ENCODE measurements around the gene MPRIP. TPM values are rescaled to one million over a fixed set of nuclear protein-coding genes. Genes with fewer than 3 reads are reported as not detected.
"Not testable (repeated sequence)": the region's sequence is repeated elsewhere in the genome, so short reads cannot be mapped to it uniquely, and the experiment has no call there.

MPRIP gene
- total RNA-seq, 2 donors from 2014 or later: 268 to 269 TPM

GRCh38 chr17:17007891-17008290 lies 34.4 kb upstream of the MPRIP start:
- not testable (repeated sequence) for H3K4me3 Mint-ChIP-seq; H3K36me3 Mint-ChIP-seq (ENCODE audit: low read depth); H3K27ac Mint-ChIP-seq; DNase-seq; H3K9me3 ChIP-seq (ENCODE audit: control insufficient read depth, low read length, poor library complexity, severe bottlenecking); ATAC-seq; H3K4me1 Mint-ChIP-seq; H3K27me3 Mint-ChIP-seq

DNA sequence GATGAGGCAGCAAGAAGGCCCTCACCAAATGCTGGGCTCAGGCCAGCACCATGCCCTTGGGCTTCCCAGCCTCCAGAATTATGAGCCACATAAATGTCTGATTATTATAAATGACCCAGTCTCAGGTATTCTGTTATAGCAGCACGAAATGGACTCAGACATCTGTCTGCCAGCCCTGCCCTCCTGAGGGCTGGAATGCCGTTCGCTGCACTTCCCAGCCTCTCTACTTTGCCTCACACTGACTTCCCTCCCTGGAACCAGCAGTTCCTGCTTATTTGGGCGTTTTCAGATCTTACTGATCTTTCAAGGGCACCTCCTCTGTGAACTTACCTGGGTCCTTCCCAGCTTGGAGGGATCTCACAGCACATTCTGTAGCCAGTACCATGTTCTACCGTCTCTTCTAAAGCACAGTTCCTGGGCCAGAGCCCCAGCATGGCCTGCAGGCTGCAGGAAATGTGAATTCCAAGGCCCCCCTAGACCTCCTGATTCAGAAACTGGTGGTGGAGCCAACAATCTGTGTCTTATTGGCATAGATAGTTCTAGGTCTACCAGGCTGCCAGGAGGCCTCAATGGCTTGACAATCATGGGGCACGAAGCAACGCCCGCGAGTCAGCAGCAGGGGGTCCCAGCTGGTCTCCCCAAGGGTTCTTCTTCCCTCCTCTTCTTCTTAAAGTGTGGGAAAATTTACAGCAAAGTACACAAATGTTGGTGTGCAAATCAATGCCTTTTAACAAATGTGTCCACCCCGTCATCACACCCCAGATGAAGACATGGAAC lies 33.4 kb upstream of the MPRIP start:
- H3K27me3 Mint-ChIP-seq; H3K27ac Mint-ChIP-seq; DNase-seq; H3K9me3 ChIP-seq (ENCODE audit: control insufficient read depth, low read length, poor library complexity, severe bottlenecking); H3K4me1 Mint-ChIP-seq; H3K4me3 Mint-ChIP-seq; ATAC-seq; H3K36me3 Mint-ChIP-seq (ENCODE audit: low read depth): not testable (repeated sequence)

DNA sequence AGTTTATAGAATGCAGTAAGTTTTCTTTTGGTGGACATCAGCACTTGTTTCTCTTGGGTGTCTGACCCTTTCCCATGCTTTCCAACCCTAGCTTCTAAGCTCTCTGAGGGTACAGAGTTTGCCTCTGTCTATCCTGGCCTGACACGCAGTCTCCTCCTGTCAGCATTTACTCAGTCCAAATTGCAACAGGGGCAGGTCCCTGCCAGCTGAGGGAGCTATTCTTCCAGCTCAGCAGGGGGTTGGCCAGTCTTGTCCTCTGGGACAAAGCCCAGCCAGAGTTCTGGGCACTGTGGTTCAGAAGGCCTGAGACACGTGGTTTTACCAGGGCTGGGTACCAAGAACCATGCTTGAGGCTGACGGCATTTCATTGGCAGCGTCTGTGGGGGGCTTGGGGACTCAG lies 32.3 kb upstream of the MPRIP start:
- H3K9me3 ChIP-seq (ENCODE audit: control insufficient read depth, low read length, poor library complexity, severe bottlenecking); H3K27ac Mint-ChIP-seq; H3K4me1 Mint-ChIP-seq; H3K27me3 Mint-ChIP-seq; ATAC-seq; DNase-seq; H3K36me3 Mint-ChIP-seq (ENCODE audit: low read depth); H3K4me3 Mint-ChIP-seq: not testable (repeated sequence)

GRCh38 chr17:17010545-17011034 lies 31.7 kb upstream of the MPRIP start:
- not testable (repeated sequence) for DNase-seq; H3K4me3 Mint-ChIP-seq; ATAC-seq; H3K4me1 Mint-ChIP-seq; H3K27ac Mint-ChIP-seq; H3K27me3 Mint-ChIP-seq; H3K36me3 Mint-ChIP-seq (ENCODE audit: low read depth); H3K9me3 ChIP-seq (ENCODE audit: control insufficient read depth, low read length, poor library complexity, severe bottlenecking)

GRCh38 chr17:17011043-17011907 lies 31.0 kb upstream of the MPRIP start:
- not testable (repeated sequence) for H3K27me3 Mint-ChIP-seq; H3K36me3 Mint-ChIP-seq (ENCODE audit: low read depth); H3K9me3 ChIP-seq (ENCODE audit: control insufficient read depth, low read length, poor library complexity, severe bottlenecking); H3K4me3 Mint-ChIP-seq; DNase-seq; ATAC-seq; H3K27ac Mint-ChIP-seq
- peaks cover 15% of the 10 kb centered on the region for H3K4me1 Mint-ChIP-seq

DNA sequence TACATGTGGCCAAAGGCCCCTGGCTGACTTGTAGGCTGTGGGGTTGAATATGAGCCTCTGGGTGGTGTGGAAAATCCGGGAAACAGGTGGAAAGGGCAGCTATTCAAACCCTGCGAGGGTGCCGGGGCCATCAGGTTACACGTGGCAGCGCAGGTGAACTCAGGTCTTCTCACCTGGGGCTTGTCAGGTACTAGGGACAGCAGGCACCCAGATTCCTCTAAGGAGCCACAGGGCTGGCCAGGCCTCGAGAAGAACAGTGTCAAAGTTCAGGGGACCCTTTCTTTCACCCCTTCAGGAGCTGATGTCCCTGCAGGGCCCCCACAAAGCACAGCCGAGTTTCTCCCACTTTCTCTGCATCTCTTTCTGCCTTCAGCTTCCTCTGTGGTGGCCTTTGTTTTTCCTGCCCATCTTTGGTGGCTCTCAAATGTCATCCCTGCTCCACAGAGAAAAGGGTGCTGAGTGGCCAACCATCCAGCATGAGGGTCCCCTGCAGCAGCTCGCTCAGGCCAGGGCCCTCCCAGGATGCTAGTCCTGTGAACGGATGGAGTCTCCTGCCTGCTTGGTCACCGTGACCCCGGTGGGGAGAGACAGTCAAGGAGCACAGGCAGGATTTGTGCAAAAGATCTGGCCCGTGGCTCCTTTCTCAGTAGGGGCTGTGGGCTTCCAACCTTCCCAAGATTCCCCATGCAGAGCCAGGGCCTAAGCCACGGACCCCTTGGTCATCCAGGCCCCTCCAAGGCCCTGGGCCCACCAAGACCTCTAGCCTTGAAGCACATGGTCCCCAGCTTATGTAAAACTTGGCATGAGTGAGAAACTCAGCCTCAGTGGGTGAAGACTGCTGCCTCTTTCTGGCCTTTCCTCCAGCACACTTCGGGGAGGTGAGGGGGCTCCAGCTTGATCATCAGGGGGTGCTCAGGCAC lies 28.2 kb upstream of the MPRIP start:
- not testable (repeated sequence) for H3K27me3 Mint-ChIP-seq; H3K9me3 ChIP-seq (ENCODE audit: control insufficient read depth, low read length, poor library complexity, severe bottlenecking); ATAC-seq; DNase-seq; H3K4me3 Mint-ChIP-seq; H3K36me3 Mint-ChIP-seq (ENCODE audit: low read depth); H3K27ac Mint-ChIP-seq
- H3K4me1 Mint-ChIP-seq: peaks cover 35% of the 10 kb centered on the region

DNA sequence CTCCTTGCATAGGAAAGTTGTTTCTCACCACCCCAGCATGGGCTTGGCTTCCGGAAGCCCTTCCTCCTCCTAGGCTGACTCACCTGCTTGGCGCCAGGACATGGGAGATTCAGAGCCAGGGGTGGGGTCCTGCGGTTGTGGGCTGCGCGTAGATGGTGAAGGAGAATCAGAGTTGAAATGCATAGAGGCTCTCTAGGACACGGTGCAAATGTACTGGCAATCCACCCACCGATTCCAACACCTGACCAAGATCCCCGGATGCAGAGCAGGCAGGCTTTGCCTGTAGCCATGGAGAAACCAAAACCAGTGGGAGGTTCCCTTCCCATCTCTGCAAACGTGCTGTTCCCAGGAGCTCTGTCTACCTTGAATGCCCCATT lies 27.5 kb upstream of the MPRIP start:
- H3K27ac Mint-ChIP-seq; H3K27me3 Mint-ChIP-seq; ATAC-seq; DNase-seq; H3K4me3 Mint-ChIP-seq; H3K36me3 Mint-ChIP-seq (ENCODE audit: low read depth); H3K9me3 ChIP-seq (ENCODE audit: control insufficient read depth, low read length, poor library complexity, severe bottlenecking): not testable (repeated sequence)
- peaks cover 35% of the 10 kb centered on the region for H3K4me1 Mint-ChIP-seq

- no peaks in the 10 kb centered on the region for H3K9me3 ChIP-seq (ENCODE audit: control insufficient read depth, low read length, poor library complexity, severe bottlenecking)
- DNase-seq (no peak), ATAC-seq (no peak)
- Mint-ChIP-seq H3K4me3 (no peak overlapping the region), H3K27me3 (no peaks in the 10 kb centered on the region), H3K36me3 (ENCODE audit: low read depth) (no peaks in the 10 kb centered on the region), H3K4me1 (peaks cover 35% of the 10 kb centered on the region), H3K27ac (no peak overlapping the region)
Measured at GRCh38 chr17:17015230-17015629, 27.0 kb upstream of the MPRIP start.

- H3K27ac Mint-ChIP-seq: peak overlapping the region; percentile 77
- not testable (repeated sequence) for H3K9me3 ChIP-seq (ENCODE audit: control insufficient read depth, low read length, poor library complexity, severe bottlenecking); DNase-seq; H3K27me3 Mint-ChIP-seq; H3K36me3 Mint-ChIP-seq (ENCODE audit: low read depth)
- peak; percentile 50 for ATAC-seq
- peak overlapping the region; percentile 33 for H3K4me3 Mint-ChIP-seq
- H3K4me1 Mint-ChIP-seq: peaks cover 35% of the 10 kb centered on the region
Measured at GRCh38 chr17:17016199-17017197, 25.8 kb upstream of the MPRIP start.

GRCh38 chr17:17017343-17018014 lies 24.8 kb upstream of the MPRIP start:
- no peaks in the 10 kb centered on the region for H3K9me3 ChIP-seq (ENCODE audit: control insufficient read depth, low read length, poor library complexity, severe bottlenecking)
- no peaks in the 10 kb centered on the region for H3K36me3 Mint-ChIP-seq (ENCODE audit: low read depth)
- H3K4me3 Mint-ChIP-seq: no peak overlapping the region
- ATAC-seq (no peak), DNase-seq (no peak)
- peak overlapping the region; percentile 77 for H3K27ac Mint-ChIP-seq
- peaks cover 35% of the 10 kb centered on the region for H3K4me1 Mint-ChIP-seq
- H3K27me3 Mint-ChIP-seq: no peaks in the 10 kb centered on the region

- Mint-ChIP-seq H3K4me1 (peaks cover 35% of the 10 kb centered on the region), H3K4me3 (peak overlapping the region; percentile 74), H3K27me3 (no peaks in the 10 kb centered on the region), H3K27ac (no peak overlapping the region), H3K36me3 (ENCODE audit: low read depth) (no peaks in the 10 kb centered on the region)
- ATAC-seq: no peak
- H3K9me3 ChIP-seq (ENCODE audit: control insufficient read depth, low read length, poor library complexity, severe bottlenecking): no peaks in the 10 kb centered on the region
- DNase-seq: no peak
Measured at GRCh38 chr17:17018021-17018441, 24.2 kb upstream of the MPRIP start.

Data from T-helper 17 cell (primary cell).